GM12801 (cell line): ENCODE data around the gene CAB39.

ENCODE experiments used
- CTCF ChIP-seq: IDR thresholded peaks from one replicate; pipeline ENCODE4 v1.5.1; 2011; ENCODE audit warnings: control low read depth; ENCODE audit not compliant: insufficient read length; ENCODE audit errors: extremely low read depth

The CAB39 gene

DNA sequence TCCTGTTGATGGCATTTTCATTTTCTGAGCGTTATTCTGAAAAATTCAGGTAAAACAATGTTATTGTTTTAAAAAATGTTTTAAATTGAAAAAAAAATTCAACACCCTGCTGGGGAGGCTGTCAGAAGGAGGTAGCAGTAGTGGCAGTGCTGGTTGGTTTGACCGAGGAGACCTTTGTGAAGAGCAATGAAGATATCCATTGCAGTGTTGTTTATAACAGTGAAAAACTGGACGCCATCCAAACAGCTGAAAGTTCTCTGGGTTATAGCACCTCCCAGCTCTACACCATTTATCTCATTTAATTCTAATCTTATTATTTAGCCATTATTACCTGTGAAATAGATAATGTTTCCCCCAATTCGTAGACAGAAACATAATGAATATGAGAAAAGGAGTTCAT lies 139.5 kb downstream of the CAB39 start:
- TF ChIP-seq CTCF: no peak

DNA sequence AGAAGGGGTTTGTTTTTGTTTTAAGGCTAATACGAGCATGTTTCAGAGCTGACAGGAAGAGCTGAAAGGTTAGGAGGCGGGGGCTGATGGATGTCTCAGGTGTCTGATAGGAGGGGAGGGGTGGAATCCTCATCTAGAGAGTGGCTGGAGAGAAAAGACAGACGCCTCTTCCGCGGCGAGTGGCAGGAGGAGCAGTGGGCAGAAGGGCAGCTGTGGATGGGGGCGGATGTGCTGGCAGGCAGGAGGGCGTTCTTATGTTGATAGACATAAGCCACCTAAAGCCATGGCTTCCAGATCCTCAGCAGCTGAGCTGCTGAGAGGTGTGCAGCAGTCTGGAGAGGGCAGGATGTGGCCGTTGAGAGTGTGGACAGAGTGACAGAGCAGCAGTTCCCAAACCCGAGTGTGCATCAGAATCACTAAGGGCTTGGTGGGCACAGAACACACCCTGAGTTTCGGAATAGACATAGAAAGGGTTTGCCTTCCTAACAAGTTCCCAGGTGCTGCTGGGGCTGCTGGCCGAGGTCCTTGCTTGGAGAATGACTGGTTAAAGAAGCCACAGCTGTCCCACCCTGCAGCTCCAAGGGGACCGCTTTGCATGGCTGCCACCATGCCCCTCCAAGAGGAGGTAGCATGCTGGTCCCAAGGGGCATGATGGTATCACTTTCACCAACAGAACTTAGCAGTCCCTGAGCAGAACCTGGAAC lies 149.1 kb downstream of the CAB39 start:
- TF ChIP-seq CTCF: no peak

DNA sequence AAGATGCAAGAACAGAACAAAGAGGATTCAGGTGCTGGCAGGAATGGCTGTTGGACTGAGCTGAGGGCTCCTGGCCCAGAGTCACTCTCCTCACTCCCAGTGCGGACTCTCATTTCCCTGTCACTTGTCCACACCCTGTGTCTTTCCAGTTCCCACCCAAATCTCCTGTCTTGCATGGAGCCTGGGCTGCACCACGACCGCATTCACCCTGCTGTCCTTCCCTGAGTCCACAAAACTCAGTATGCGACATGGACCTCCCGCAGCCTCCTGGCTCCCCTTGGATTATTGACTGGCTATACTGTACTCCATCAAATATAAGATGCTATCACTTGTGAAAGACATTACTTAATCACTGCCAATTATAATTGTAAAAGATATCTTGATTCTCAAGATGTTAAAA lies 149.7 kb downstream of the CAB39 start:
- TF ChIP-seq CTCF: no peak

GRCh38 chr2:230863031-230863430 lies 150.4 kb downstream of the CAB39 start:
- no peak for TF ChIP-seq CTCF

GRCh38 chr2:230863442-230864121 lies 150.9 kb downstream of the CAB39 start:
- no peak for TF ChIP-seq CTCF

DNA sequence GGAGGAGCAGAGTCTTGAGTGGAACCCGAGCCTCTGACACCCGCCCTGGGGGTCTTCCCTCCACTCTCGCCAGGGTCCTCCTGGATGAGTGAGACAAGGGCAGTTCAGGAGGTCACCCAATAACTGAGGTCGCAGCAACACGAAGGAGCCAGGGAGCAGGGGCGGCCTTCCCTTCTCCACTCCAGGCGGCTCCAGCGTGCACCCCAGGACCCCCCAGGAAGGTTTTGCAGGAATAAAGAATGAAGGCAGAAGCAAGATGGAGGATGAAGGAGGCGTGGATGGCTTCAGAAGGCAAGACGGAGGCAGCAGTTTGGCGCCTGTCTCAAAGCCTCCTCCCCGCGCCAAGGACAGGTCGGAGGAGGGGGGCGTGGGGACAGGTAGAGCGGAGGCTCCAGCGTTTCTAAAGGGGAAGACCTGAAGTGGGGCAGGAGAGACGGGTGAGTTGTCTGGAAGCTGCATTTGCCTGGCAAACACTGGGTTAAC lies 151.5 kb downstream of the CAB39 start:
- no peak for TF ChIP-seq CTCF

DNA sequence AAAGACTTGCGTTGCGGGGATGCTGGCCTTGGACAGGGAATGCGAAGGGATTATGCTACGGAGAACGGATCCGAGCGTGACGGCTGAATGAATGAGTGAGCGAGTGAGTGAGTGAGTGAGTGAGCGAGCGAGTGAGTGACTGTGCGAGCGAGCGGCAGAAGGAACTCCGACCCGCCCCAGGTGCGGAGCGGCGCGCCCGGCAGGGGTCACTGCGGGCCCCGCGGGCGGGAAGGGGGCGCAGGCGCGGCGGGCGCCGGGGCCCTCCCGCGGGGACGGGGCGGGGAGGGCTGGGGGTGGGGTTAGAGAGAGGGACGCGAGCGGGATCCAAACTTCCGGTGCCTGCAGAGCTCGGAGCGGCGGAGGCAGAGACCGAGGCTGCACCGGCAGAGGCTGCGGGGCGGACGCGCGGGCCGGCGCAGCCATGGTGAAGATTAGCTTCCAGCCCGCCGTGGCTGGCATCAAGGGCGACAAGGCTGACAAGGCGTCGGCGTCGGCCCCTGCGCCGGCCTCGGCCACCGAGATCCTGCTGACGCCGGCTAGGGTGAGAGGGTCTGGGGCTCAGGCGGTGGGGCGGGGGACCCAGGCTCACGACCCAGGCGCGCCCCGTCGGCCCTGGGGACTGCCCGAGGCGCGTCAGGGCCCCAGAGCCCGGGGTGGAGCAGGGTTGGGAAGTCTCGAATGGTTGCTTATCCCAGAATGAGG lies 152.1 kb downstream of the CAB39 start, which contains the start of gene ITM2C:
TSS of gene ITM2C (plus strand) at position 338 of the 702 bp plus-strand sequence. CDS start at position 422, 84 bp downstream.
- TF ChIP-seq CTCF: no peak
